Muscle layer of colon (tissue), 2 donors: ENCODE results near the gene ELL2.
"Not testable (repeated sequence)": the region's sequence is repeated elsewhere in the genome, so short reads cannot be mapped to it uniquely, and the experiment has no call there.

Source experiments
- H3K27ac ChIP-seq: one replicate; pipeline ENCODE4 v1.7.0; 2013; ENCODE audit warnings: low read depth, mild to moderate bottlenecking, low read length, moderate library complexity
- H3K27me3 ChIP-seq, 2 donors: one replicate each; pipeline ENCODE4 v1.7.0; 2013; ENCODE audit warnings: low read length in 2 of 2, mild to moderate bottlenecking in 2 of 2; ENCODE audit not compliant: insufficient read depth in 2 of 2, control insufficient read depth in 1 of 2
- H3K36me3 ChIP-seq: one replicate; pipeline ENCODE4 v1.7.0; 2013; ENCODE audit warnings: mild to moderate bottlenecking, low read length; ENCODE audit not compliant: insufficient read depth
- H3K4me1 ChIP-seq: one replicate; pipeline ENCODE4 v1.7.0; 2013; ENCODE audit warnings: mild to moderate bottlenecking, low read length; ENCODE audit not compliant: insufficient read depth
- H3K4me3 ChIP-seq, 2 donors: one replicate each; pipeline ENCODE4 v1.7.0; 2013; ENCODE audit warnings: low read length in 2 of 2, low read depth in 1 of 2, mild to moderate bottlenecking in 1 of 2, moderate library complexity in 1 of 2
- H3K9ac ChIP-seq: one replicate; pipeline ENCODE4 v1.7.0; 2013; ENCODE audit warnings: low read length
- H3K9me3 ChIP-seq: one replicate; pipeline ENCODE4 v1.7.0; 2013; ENCODE audit warnings: mild to moderate bottlenecking, low read length
- donor health status: abdominal sarcoma.
- donor health status: Adenocarcinoma of cecum.

ELL2 gene

DNA sequence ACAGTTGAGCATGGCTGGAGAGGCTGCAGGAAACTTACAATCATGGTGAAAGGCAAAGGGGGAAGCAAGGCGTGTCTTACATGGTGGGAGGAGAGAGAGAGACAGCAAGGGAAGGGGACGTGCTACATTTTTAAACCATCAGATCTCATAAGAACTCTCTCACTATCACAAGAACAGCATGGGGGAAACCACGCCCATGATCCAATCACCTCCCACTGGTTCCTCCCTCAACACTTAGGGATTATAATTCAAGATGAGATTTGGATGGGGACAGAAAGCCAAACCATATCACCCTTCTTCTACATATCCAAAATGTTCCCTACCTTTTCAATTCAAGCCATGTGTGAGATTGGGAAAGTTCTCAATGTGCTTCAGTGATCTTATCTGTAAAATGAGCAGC is 116.3 kb downstream of the ELL2 start:
- Histone ChIP-seq H3K36me3 (no peaks in the 10 kb centered on the region), H3K9me3 (no peaks in the 10 kb centered on the region), H3K27ac (no peak overlapping the region), H3K4me3 (no peak overlapping the region), H3K27me3 (no peaks in the 10 kb centered on the region), H3K4me1 (peaks cover 10% of the 10 kb centered on the region), H3K9ac (no peak overlapping the region)

DNA sequence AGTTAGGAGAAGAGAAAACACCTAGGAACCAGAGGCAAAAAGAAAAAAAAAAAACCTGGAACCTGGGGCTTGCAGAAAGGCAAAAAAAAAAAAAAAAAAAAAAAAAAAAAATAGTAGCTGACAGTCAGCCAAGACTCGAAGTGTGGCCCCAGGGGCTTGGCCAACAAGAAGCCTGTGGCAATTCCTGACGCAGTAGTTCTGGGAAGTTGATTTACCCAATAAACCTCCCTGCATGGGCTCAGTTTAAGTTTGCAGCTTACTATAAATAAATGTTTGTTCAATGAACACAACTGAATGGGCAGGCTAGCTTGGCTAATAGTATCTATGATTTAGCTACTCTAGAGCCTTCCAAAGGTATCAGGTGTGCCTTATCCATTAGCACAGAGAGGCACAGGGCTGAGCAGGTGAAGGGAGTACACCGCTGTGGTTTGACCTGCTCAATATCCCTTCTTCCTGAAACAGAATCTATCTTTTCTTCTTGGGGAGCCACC is 117.9 kb downstream of the ELL2 start:
- Histone ChIP-seq H3K36me3 (no peaks in the 10 kb centered on the region), H3K9ac (no peak overlapping the region), H3K27ac (no peak overlapping the region), H3K4me1 (peaks cover 10% of the 10 kb centered on the region), H3K9me3 (no peaks in the 10 kb centered on the region), H3K27me3 (no peaks in the 10 kb centered on the region), H3K4me3 (no peak overlapping the region)

DNA sequence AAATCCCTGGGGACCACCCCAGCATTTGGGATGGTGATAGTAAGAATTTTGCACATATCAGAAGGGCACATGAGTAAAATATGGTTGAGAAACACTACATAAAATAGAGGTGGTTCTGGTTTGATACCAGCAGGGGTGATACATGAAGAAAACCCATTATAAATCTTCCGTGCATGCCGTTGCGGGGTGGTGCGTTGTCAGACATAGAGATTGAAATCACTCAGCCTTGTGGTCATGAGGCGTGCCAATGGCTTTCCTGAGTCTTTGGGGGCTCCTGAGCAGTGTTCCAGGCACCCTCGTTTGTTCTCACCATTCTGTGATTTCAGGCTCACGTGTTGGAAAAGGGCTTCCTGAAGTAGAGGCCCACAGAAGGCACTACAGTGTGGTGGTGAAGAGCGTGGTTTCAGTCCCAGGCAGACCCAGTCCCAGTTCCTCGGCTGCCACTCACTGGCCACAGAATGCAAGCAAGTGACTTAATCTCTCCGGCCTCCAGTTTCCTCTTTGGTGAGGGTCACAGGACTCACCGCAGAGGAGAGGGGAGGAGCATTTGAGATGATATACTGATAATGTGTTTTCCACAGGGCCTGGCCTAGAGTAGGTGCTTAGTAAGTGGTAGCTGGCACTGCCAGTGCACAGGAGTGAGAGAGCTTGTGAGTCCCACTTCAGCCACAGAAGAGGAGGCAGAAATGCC is 118.7 kb downstream of the ELL2 start:
- Histone ChIP-seq H3K36me3 (no peaks in the 10 kb centered on the region), H3K4me1 (peaks cover 10% of the 10 kb centered on the region), H3K4me3 (no peak overlapping the region), H3K9ac (no peak overlapping the region), H3K9me3 (no peaks in the 10 kb centered on the region), H3K27me3 (no peaks in the 10 kb centered on the region), H3K27ac (no peak overlapping the region)

DNA sequence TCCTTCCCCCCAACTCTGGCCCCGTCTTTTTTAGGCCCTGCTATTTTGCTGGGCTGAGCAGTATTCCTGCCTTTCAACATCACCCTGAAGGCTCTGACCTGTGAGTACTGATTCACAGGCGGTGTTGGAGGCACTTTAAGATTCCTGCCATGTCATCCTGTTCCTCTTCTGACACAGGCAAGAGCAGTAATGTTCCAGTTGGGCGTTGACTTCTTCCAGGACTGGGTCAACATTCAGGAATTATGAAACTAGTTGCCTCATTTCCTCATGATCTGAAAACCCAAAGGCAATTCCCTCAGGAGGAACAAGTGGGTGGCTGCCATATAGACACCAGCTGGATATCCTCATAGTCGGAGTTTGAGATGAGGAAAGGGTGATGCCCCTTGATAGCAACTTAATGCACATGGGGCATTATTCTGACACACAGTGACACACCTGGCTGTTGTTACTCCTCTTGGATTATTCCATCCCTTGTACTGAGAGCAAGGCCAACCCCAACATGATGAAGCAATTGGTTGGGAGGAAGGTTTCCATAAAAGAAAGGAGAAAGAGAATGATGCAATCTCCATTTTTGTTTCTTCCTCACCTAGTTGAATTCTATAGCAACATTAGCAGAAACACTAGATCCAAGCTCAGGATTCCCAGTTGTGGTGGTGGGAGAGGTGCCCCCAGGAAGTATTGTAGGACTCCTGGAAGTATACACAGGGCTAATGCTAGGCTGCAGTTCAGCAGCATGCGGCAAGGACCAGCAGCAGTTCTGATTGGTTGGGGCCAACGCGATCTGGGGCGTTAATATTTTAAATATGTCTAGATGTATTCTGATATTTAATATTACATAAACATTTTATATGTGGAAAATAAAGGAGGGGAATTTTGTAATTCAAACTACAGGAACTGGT is 119.5 kb downstream of the ELL2 start:
- Histone ChIP-seq H3K4me1 (peaks cover 10% of the 10 kb centered on the region), H3K9ac (no peak overlapping the region), H3K27ac (no peak overlapping the region), H3K27me3 (no peaks in the 10 kb centered on the region), H3K36me3 (no peaks in the 10 kb centered on the region), H3K4me3 (no peak overlapping the region), H3K9me3 (no peaks in the 10 kb centered on the region)

DNA sequence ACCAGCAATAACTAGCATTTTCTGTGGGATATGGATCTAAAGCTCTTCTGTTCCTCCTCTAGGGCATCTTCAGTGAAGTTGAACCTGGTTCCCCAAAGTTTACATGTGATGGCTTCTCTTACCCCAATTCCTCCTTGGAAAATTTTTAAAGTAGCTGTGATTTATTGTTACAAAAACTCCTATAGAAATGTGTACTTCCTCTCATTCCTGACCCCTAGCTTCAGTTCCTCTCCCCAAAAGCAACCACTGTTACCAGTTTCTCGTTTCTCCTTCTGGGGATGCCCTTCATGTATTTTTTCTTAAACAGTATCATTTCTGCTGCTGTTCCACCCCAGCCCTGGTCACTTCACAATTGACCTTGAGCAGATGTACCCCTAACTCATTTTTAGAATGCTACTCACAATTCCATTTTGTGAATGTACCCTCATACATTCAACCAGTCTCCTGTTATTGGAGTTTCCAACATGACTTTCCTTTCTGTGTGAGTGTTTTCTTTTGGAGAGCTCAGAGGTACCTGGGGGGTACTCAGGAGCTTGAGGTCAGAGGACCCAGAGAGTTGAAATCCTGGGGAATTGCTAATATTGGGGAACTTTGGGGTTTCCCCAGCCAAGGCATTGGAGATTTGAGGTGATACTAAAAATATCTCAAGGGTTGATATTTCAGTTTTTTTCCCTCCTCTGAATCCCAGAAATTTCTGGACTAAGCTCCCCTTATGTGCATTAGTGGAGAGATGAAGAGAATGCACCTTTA is 120.5 kb downstream of the ELL2 start:
- Histone ChIP-seq H3K4me1 (peaks cover 10% of the 10 kb centered on the region), H3K4me3 (no peak overlapping the region), H3K9ac (no peak overlapping the region), H3K36me3 (no peaks in the 10 kb centered on the region), H3K27me3 (no peaks in the 10 kb centered on the region), H3K27ac (no peak overlapping the region), H3K9me3 (no peaks in the 10 kb centered on the region)

DNA sequence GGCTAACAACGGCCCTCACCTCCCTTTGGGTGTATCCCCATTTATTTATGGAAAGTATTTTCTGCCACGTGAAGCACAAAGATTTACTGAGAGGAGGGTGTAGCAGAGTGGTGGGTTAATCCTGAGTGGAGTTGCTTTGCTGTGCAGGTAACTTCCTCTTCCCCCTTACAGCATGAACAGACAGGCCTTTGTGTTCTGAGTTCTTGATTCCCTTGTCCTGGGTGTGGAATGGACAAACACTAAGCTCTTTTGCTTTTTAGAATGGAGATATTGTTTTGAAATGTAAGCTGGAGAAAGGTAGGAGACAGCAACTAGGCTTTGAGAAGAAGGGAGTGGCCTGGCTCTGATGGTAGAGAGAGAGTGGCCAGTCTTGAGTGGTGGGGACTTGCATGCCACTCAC is 122.0 kb downstream of the ELL2 start:
- no peaks in the 10 kb centered on the region for H3K9me3 ChIP-seq
- peaks cover 18% of the 10 kb centered on the region for H3K4me1 ChIP-seq
- no peak overlapping the region for H3K9ac ChIP-seq
- no peak overlapping the region for H3K27ac ChIP-seq
- no peak overlapping the region for H3K4me3 ChIP-seq
- no peaks in the 10 kb centered on the region for H3K27me3 ChIP-seq
- no peaks in the 10 kb centered on the region for H3K36me3 ChIP-seq

DNA sequence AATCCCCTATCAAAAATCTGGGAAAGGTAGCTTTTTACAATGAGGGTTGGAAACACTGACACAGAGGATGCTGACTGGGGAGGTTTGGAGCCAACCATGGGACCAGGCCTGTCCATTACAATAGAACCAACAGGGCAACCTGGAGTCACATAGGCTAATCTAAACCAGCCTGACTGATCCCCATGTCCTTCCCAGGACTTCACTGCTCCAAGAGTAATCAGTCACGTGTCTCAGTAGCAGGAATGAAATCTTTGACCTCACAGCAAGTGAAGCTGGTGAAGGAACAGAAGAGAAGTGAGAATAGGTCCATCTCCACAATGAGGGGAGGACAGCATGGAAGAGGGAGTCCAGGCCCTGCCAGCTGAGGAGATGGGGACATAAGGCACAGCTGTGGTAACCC is 123.1 kb downstream of the ELL2 start:
- Histone ChIP-seq H3K27ac (no peak overlapping the region), H3K36me3 (no peaks in the 10 kb centered on the region), H3K27me3 (no peaks in the 10 kb centered on the region), H3K9me3 (no peaks in the 10 kb centered on the region), H3K4me1 (peaks cover 17% of the 10 kb centered on the region), H3K4me3 (no peak overlapping the region), H3K9ac (no peak overlapping the region)

DNA sequence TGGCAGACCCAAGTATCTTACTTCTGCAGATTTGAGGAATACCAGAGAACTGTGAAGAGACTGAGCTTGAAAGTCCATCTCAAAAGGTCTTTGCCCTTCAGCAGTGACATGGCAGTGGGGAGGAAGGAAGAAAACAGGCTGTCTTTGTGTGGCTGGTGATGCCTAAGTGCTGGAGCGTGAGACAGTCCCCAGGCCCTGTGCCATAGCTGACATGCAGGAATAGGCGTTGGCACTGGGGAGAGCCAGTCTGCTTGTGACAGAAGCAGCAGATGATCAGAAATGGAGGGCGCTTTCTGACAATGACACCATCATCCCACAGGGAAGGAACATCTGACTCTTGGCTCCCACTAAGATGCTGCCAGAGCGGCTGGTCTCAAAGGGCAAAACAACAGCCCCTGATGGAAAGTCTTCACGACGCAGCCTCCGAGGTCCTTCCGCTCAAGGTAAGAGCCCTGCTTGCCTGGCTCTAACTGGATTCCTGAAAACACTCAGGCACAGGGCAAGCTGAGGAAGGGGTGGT is 123.6 kb downstream of the ELL2 start:
- Histone ChIP-seq H3K4me3 (no peak overlapping the region), H3K4me1 (peaks cover 12% of the 10 kb centered on the region), H3K27ac (no peak overlapping the region), H3K36me3 (no peaks in the 10 kb centered on the region), H3K9ac (no peak overlapping the region), H3K9me3 (no peaks in the 10 kb centered on the region), H3K27me3 (no peaks in the 10 kb centered on the region)

DNA sequence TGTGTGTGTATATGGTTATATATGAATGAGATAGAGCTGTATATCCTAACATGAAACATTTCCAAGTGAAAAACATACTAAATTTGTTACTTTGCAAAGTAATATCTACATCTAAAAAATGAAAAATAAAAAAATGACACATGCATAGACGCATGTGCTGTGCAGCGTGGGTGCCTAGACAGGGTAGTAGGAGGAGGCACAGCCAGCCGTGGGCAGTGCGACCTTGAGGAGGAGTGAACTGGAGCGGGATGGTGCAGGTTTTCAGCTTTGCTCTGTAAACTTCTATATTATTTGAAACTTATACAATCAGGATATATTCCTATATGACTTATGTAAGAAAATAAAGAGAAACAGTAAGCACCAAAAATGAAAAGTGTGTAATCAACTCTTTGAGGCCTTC is 124.2 kb downstream of the ELL2 start:
- no peak overlapping the region for H3K9ac ChIP-seq
- H3K36me3 ChIP-seq: no peaks in the 10 kb centered on the region
- no peaks in the 10 kb centered on the region for H3K9me3 ChIP-seq
- H3K4me3 ChIP-seq: no peak overlapping the region
- no peaks in the 10 kb centered on the region for H3K27me3 ChIP-seq
- H3K27ac ChIP-seq: no peak overlapping the region
- H3K4me1 ChIP-seq: peaks cover 7% of the 10 kb centered on the region

DNA sequence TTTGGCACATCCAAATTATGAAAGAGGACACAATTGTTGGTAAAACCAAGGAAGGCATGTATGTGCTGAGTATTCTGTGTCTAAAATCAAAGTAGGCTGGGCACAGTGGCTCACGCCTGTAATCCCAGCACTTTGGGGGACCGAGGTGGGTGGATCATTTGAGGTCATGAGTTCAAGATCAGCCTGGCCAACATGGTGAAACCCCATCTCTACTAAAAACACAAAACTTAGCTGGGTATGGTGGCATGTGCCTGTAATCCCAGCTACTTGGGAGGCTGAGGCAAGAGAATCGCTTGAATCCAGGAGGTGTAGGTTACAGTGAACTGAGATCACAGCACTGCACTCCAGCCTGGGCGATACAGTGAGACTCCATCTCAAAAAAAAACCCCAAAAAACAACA is 124.7 kb downstream of the ELL2 start:
- H3K36me3 ChIP-seq, H3K9ac ChIP-seq, H3K4me1 ChIP-seq, H3K4me3 ChIP-seq, H3K9me3 ChIP-seq, H3K27ac ChIP-seq, H3K27me3 ChIP-seq: not testable (repeated sequence)

DNA sequence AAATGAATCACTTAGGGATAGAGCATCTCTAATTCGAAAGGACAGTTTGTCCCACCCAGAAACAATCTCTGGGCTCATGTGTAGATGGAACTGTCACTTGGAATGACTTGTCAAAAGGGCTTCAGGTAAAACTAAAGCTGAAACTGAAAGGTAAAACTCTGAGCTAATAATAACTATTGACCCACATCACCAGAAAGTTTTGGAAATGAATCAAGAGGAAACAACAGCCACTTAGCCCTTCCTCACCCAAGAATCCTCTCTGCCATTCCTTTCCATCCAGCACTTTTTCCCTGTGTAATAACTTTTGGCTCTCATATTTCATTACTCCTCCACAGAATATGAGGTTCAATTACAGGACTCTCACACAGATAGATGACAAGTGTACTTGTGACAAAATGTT is 125.1 kb downstream of the ELL2 start:
- H3K36me3 ChIP-seq: no peaks in the 10 kb centered on the region
- no peaks in the 10 kb centered on the region for H3K27me3 ChIP-seq
- peaks cover 7% of the 10 kb centered on the region for H3K4me1 ChIP-seq
- no peak overlapping the region for H3K4me3 ChIP-seq
- no peaks in the 10 kb centered on the region for H3K9me3 ChIP-seq
- no peak overlapping the region for H3K27ac ChIP-seq
- H3K9ac ChIP-seq: no peak overlapping the region
